ENCODE data around the gene CA14. TPM values are rescaled to one million over a fixed set of nuclear protein-coding genes. Genes with fewer than 3 reads are reported as not detected.
"Not testable (repeated sequence)": the region's sequence is repeated elsewhere in the genome, so short reads cannot be mapped to it uniquely, and the experiment has no call there.

CA14 gene
- total and polyA plus RNA-seq, 5 donors from 2014 or later: 0.68 to 0.97 (median 0.71) TPM; not detected in 1

DNA sequence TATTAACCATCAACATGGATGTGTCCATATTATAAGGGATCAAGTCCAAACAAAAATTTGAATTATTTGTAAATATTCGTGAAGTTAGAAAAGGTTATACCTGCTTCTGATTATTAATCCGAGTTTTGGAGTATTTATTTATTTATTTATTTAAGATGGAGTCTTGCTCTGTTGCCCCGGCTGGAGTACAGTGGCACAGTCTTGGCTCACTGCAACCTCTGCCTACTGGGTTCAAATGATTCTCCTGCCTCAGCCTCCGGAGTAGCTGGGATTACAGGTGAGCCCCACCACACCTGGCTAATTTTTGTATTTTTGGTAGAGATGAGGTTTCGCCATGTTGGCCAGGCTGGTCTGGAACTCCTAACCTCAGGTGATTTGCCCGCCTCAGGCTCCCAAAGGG is 41.7 kb upstream of the CA14 start:
- not testable (repeated sequence) for H3K4me3 Mint-ChIP-seq; H3K36me3 ChIP-seq (ENCODE audit: control insufficient read depth, insufficient read depth, low read length); H3K4me3 ChIP-seq (ENCODE audit: low read depth, low read length); H3K27me3 ChIP-seq (ENCODE audit: control insufficient read depth, insufficient read depth, low read length); H3K27ac ChIP-seq (ENCODE audit: insufficient read depth, low read length, poor library complexity, severe bottlenecking); H3K27ac Mint-ChIP-seq; ATAC-seq (ENCODE audit: low read depth in 2 of 2); H3K9me3 ChIP-seq (ENCODE audit: control insufficient read depth in 2 of 2, low read length in 2 of 2); H3K9me3 Mint-ChIP-seq; H3K36me3 Mint-ChIP-seq; DNase-seq; H3K27me3 Mint-ChIP-seq
- H3K4me1 ChIP-seq (ENCODE audit: control insufficient read depth, insufficient read depth, low read length, poor library complexity, severe bottlenecking): peaks cover 13% of the 10 kb centered on the region
- peaks cover 7 to 18% (median 15%) of the 10 kb centered on the region in 4 donors for H3K4me1 Mint-ChIP-seq

DNA sequence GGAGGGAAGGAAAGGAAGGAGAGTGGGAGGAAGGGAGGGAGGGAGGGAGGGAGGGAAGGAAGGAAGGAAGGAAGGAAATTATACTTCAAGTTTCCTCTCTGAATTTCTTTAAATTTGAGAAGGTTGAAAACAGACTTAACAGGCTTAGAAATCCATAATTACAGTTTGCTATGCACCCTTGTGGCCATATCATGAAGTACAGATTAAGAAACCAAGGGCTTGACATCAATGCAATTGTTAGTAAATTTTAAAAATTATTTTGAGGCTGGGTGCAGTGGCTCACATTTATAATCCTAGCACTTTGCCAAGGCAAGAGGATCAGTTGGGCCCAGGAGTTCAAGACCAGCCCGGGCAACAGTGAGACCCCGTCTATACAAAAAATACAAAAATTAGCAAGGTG is 36.0 kb upstream of the CA14 start:
- Mint-ChIP-seq H3K36me3 (peaks cover 18% of the 10 kb centered on the region), H3K27me3 (no peaks in the 10 kb centered on the region), H3K9me3 (no peaks in the 10 kb centered on the region), H3K4me1 (peaks cover 4 to 10% (median 7%) of the 10 kb centered on the region in 4 donors), H3K4me3 (no peak overlapping the region), H3K27ac (no peak overlapping the region)
- no peaks in the 10 kb centered on the region for H3K27me3 ChIP-seq (ENCODE audit: control insufficient read depth, insufficient read depth, low read length)
- no peaks in the 10 kb centered on the region for H3K4me1 ChIP-seq (ENCODE audit: control insufficient read depth, insufficient read depth, low read length, poor library complexity, severe bottlenecking)
- no peak overlapping the region for H3K4me3 ChIP-seq (ENCODE audit: low read depth, low read length)
- no peaks in the 10 kb centered on the region for H3K9me3 ChIP-seq (ENCODE audit: control insufficient read depth in 2 of 2, low read length in 2 of 2)
- DNase-seq (peak in 2 of 3 donors; percentile 42 to 61), ATAC-seq (ENCODE audit: low read depth in 2 of 2) (no peak)
- no peak overlapping the region for H3K27ac ChIP-seq (ENCODE audit: insufficient read depth, low read length, poor library complexity, severe bottlenecking)
- peaks cover 29% of the 10 kb centered on the region for H3K36me3 ChIP-seq (ENCODE audit: control insufficient read depth, insufficient read depth, low read length)

DNA sequence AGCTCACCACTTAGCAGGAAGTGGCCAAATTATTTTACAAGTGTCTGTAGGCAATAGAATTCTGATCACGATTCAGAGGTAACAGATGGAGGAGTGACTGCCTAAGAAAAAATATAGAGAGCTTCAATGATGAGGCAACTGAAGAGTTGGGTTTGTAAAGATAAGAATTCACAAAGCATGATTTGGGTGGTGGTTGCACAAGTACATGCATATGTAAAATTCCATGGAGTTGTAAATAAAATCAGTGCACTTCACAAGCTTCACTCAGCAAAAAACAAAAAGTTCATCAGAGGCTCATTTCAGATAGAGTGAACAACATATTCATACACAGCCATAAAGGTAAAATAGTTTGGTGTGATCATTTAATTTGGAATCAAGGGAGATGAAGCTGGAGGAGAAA is 32.6 kb upstream of the CA14 start:
- H3K27ac Mint-ChIP-seq: no peak overlapping the region
- H3K27ac ChIP-seq (ENCODE audit: insufficient read depth, low read length, poor library complexity, severe bottlenecking): no peak overlapping the region
- no peaks in the 10 kb centered on the region for H3K9me3 Mint-ChIP-seq

DNA sequence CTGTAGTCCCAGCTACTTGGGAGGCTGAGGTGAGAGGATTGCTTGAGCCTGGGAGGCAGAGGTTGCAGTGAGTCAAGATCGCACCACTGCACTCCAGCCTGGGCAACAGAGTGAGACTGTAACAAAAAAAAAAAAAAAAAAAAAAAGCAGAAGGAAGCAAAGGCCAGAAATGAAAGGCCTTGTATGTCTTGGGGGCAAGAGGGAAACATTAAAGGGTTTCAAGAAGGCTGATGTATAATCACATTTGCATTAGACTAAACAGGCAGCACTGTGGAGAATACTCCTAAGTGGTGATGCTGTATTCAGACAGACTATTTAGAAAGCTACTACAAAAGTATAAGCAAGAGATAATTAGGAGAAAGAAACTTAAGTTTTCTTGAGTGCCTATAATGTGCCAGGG is 32.0 kb upstream of the CA14 start:
- Histone ChIP-seq H3K36me3 (ENCODE audit: control insufficient read depth, insufficient read depth, low read length) (peaks cover 46% of the 10 kb centered on the region), H3K4me3 (ENCODE audit: low read depth, low read length) (no peak overlapping the region), H3K27me3 (ENCODE audit: control insufficient read depth, insufficient read depth, low read length) (no peaks in the 10 kb centered on the region), H3K9me3 (ENCODE audit: control insufficient read depth in 2 of 2, low read length in 2 of 2) (no peaks in the 10 kb centered on the region), H3K27ac (ENCODE audit: insufficient read depth, low read length, poor library complexity, severe bottlenecking) (no peak overlapping the region), H3K4me1 (ENCODE audit: control insufficient read depth, insufficient read depth, low read length, poor library complexity, severe bottlenecking) (no peaks in the 10 kb centered on the region)
- Mint-ChIP-seq H3K36me3 (peaks cover 35% of the 10 kb centered on the region), H3K4me3 (peak overlapping the region in 1 of 4 donors; percentile 68), H3K9me3 (no peaks in the 10 kb centered on the region), H3K27me3 (no peaks in the 10 kb centered on the region), H3K27ac (no peak overlapping the region), H3K4me1 (peaks cover 0 to 11% (median 8%) of the 10 kb centered on the region in 4 donors)
- ATAC-seq (ENCODE audit: low read depth in 2 of 2) (no peak), DNase-seq (no peak)

More for the DNA sequence above, 32.6 kb upstream of the CA14 start:
- no peaks in the 10 kb centered on the region for H3K4me1 ChIP-seq (ENCODE audit: control insufficient read depth, insufficient read depth, low read length, poor library complexity, severe bottlenecking)
- no peak overlapping the region for H3K4me3 ChIP-seq (ENCODE audit: low read depth, low read length)
- H3K27me3 Mint-ChIP-seq: no peaks in the 10 kb centered on the region
- H3K4me3 Mint-ChIP-seq: peak overlapping the region in 1 of 4 donors; percentile 68
- H3K27me3 ChIP-seq (ENCODE audit: control insufficient read depth, insufficient read depth, low read length): no peaks in the 10 kb centered on the region
- H3K9me3 ChIP-seq (ENCODE audit: control insufficient read depth in 2 of 2, low read length in 2 of 2): no peaks in the 10 kb centered on the region
- peaks cover 0 to 11% (median 8%) of the 10 kb centered on the region in 4 donors for H3K4me1 Mint-ChIP-seq
- no peak for DNase-seq
- no peak for ATAC-seq (ENCODE audit: low read depth in 2 of 2)
- peaks cover 35% of the 10 kb centered on the region for H3K36me3 Mint-ChIP-seq
- peaks cover 44% of the 10 kb centered on the region for H3K36me3 ChIP-seq (ENCODE audit: control insufficient read depth, insufficient read depth, low read length)

- Mint-ChIP-seq H3K9me3 (no peaks in the 10 kb centered on the region), H3K36me3 (peaks cover 35% of the 10 kb centered on the region), H3K27ac (no peak overlapping the region), H3K27me3 (no peaks in the 10 kb centered on the region), H3K4me1 (peaks cover 0 to 14% (median 8%) of the 10 kb centered on the region in 4 donors), H3K4me3 (no peak overlapping the region)
- no peak overlapping the region for H3K4me3 ChIP-seq (ENCODE audit: low read depth, low read length)
- DNase-seq (no peak), ATAC-seq (ENCODE audit: low read depth in 2 of 2) (no peak)
- peaks cover 46% of the 10 kb centered on the region for H3K36me3 ChIP-seq (ENCODE audit: control insufficient read depth, insufficient read depth, low read length)
- no peaks in the 10 kb centered on the region for H3K9me3 ChIP-seq (ENCODE audit: control insufficient read depth in 2 of 2, low read length in 2 of 2)
- H3K27ac ChIP-seq (ENCODE audit: insufficient read depth, low read length, poor library complexity, severe bottlenecking): no peak overlapping the region
- H3K27me3 ChIP-seq (ENCODE audit: control insufficient read depth, insufficient read depth, low read length): no peaks in the 10 kb centered on the region
- no peaks in the 10 kb centered on the region for H3K4me1 ChIP-seq (ENCODE audit: control insufficient read depth, insufficient read depth, low read length, poor library complexity, severe bottlenecking)
Measured at GRCh38 chr1:150226486-150226885, 31.1 kb upstream of the CA14 start.

- no peak overlapping the region for H3K27ac Mint-ChIP-seq
- H3K4me3 Mint-ChIP-seq: no peak overlapping the region
- no peaks in the 10 kb centered on the region for H3K4me1 ChIP-seq (ENCODE audit: control insufficient read depth, insufficient read depth, low read length, poor library complexity, severe bottlenecking)
- H3K27me3 ChIP-seq (ENCODE audit: control insufficient read depth, insufficient read depth, low read length): no peaks in the 10 kb centered on the region
- H3K27me3 Mint-ChIP-seq: no peaks in the 10 kb centered on the region
- no peak for ATAC-seq (ENCODE audit: low read depth in 2 of 2)
- no peaks in the 10 kb centered on the region for H3K9me3 ChIP-seq (ENCODE audit: control insufficient read depth in 2 of 2, low read length in 2 of 2)
- DNase-seq: no peak
- H3K4me1 Mint-ChIP-seq: peaks cover 0 to 11% (median 6%) of the 10 kb centered on the region in 4 donors
- peaks cover 35% of the 10 kb centered on the region for H3K36me3 Mint-ChIP-seq
- no peaks in the 10 kb centered on the region for H3K9me3 Mint-ChIP-seq
- H3K4me3 ChIP-seq (ENCODE audit: low read depth, low read length): no peak overlapping the region
- H3K36me3 ChIP-seq (ENCODE audit: control insufficient read depth, insufficient read depth, low read length): peaks cover 46% of the 10 kb centered on the region
- H3K27ac ChIP-seq (ENCODE audit: insufficient read depth, low read length, poor library complexity, severe bottlenecking): no peak overlapping the region
Measured at GRCh38 chr1:150227228-150227627, 30.3 kb upstream of the CA14 start.

DNA sequence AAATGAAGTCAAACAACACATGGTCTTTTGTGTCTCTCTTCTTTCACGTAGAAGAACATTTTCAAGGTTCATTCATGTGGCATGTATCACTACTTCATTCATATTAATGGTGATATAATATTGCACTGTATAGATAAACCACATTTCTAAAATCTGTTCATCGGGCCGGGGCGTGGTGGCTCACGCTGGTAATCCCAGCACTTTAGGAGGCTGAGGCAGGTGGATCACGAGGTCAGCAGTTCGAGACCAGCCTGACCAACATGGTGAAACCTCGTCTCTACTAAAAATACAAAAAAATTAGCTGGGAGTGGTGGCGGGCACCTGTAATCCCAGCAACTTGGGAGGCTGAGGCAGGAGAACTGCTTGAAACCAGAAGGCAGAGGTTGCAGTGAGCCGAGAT is 29.3 kb upstream of the CA14 start:
- H3K9me3 Mint-ChIP-seq; H3K27me3 ChIP-seq (ENCODE audit: control insufficient read depth, insufficient read depth, low read length); H3K4me1 ChIP-seq (ENCODE audit: control insufficient read depth, insufficient read depth, low read length, poor library complexity, severe bottlenecking); DNase-seq; H3K27ac ChIP-seq (ENCODE audit: insufficient read depth, low read length, poor library complexity, severe bottlenecking); H3K27me3 Mint-ChIP-seq; ATAC-seq (ENCODE audit: low read depth in 2 of 2); H3K27ac Mint-ChIP-seq; H3K4me3 ChIP-seq (ENCODE audit: low read depth, low read length); H3K4me3 Mint-ChIP-seq; H3K9me3 ChIP-seq (ENCODE audit: control insufficient read depth in 2 of 2, low read length in 2 of 2): not testable (repeated sequence)
- H3K36me3 Mint-ChIP-seq: peaks cover 32% of the 10 kb centered on the region
- H3K4me1 Mint-ChIP-seq: peaks cover 1 to 13% (median 10%) of the 10 kb centered on the region in 4 donors
- H3K36me3 ChIP-seq (ENCODE audit: control insufficient read depth, insufficient read depth, low read length): peaks cover 46% of the 10 kb centered on the region

DNA sequence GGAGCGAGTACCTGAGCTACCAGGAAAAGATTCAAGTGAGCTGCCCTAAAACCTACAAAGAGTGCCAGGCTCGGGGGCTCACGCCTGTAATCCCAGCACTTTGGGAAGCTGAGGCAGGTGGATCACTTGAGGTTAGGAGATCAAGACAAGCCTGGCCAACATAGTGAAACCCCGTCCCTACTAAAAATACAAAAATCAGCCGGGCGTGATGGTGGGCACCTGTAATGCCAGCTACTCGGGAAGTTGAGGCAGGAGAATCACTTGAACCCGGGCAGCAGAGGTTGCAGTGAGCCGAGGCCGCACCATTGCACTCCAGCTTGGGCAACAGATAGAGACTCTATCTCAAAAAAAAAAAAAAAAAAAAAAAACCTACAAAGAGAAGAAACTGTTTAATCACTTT is 24.7 kb upstream of the CA14 start:
- not testable (repeated sequence) for ATAC-seq (ENCODE audit: low read depth in 2 of 2); H3K27me3 Mint-ChIP-seq; H3K27me3 ChIP-seq (ENCODE audit: control insufficient read depth, insufficient read depth, low read length); H3K9me3 ChIP-seq (ENCODE audit: control insufficient read depth in 2 of 2, low read length in 2 of 2); DNase-seq; H3K9me3 Mint-ChIP-seq; H3K36me3 ChIP-seq (ENCODE audit: control insufficient read depth, insufficient read depth, low read length)
- Histone ChIP-seq H3K27ac (ENCODE audit: insufficient read depth, low read length, poor library complexity, severe bottlenecking) (peak overlapping the region; percentile 98), H3K4me3 (ENCODE audit: low read depth, low read length) (peak overlapping the region; percentile 18), H3K4me1 (ENCODE audit: control insufficient read depth, insufficient read depth, low read length, poor library complexity, severe bottlenecking) (peaks cover 20% of the 10 kb centered on the region)
- Mint-ChIP-seq H3K36me3 (peaks cover 11% of the 10 kb centered on the region), H3K4me1 (peaks cover 9 to 22% (median 17%) of the 10 kb centered on the region in 4 donors), H3K27ac (peak overlapping the region in 1 of 3 donors; percentile 51), H3K4me3 (peak overlapping the region in 1 of 4 donors; percentile 99)
